GM12874 (cell line): ENCODE results near the gene KCNC3.

ENCODE experiments used
- CTCF ChIP-seq: IDR thresholded peaks from 2 replicates; pipeline ENCODE4 v1.5.1; 2011; ENCODE audit warnings: low read depth, mild to moderate bottlenecking, control low read depth, low read length, moderate library complexity; ENCODE audit not compliant: insufficient read depth

KCNC3 gene

GRCh38 chr19:50268041-50268440 lies 61.1 kb downstream of the KCNC3 start:
- no peak for TF ChIP-seq CTCF

DNA sequence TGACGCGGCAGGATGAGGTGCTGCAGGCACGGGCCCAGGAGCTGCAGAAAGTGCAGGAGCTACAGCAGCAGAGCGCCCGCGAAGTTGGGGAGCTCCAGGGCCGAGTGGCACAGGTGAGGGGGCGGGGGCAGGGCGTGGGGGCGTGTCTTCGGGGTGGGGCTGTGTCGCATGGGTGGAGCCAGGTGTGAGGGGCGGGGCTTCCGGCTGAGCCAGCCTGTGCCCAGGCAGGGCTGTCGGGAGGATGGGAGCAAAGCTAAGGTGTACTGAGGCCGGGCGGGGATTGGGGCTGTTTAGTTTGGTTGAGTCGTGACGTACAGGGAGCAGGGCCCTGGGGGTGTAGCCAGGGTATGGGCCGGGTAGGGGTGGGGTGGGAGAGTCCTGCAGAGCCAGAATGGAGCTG lies 62.3 kb downstream of the KCNC3 start:
- no peak for TF ChIP-seq CTCF

GRCh38 chr19:50266041-50266440 lies 63.1 kb downstream of the KCNC3 start:
- TF ChIP-seq CTCF: no peak

DNA sequence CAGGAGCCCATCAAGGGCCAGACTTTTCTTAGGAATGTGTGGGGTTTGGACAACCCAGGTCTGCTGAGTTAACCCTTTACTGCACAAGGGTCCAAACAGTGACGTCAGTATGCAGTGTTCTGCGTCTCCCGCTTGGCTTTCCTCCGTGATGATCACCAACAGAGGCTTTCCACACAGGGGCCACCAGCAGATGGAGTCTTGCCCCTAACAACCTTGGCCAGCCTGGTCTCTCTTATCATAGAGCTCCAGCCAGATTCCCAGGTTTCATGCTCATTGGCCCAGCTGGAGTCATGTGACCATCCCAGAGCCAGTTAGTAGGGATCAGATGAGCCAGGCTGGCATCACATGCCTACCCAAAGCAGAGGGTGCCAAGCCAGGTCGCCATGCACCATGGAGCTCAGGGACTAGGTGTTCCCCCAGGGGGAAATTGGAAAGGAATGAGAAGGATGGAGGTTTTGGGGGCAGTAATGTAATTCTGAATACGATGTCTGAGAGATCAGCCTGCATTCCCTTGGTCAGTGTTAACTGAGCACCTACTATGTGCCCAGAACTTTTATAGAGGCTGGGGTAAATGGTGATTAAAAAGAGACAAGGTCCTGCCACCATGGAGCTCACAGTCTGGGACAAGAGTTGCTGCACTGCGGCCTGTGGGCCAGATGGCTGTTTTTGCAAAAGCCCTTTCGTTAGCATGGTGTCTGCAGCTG lies 64.5 kb downstream of the KCNC3 start:
- no peak for TF ChIP-seq CTCF

DNA sequence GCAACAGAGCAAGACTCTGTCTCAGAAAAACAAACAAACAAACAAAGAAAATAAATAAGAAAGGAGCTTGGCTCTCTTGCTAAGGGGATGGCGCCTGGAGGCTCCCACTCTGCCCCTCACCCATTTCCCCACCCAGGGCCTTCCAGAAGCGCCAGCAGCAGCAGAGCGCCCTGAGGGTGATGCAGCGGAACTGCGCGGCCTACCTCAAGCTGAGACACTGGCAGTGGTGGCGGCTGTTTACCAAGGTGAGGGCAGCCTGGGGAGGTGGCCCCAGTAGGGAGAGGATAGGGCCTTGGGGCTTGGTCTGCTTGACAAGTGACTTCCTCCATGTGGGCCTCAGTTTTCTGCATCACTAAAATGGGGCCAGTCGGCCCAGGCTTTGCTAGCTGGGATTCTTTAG lies 66.0 kb downstream of the KCNC3 start:
- no peak for TF ChIP-seq CTCF
